Measurements from ENCODE around the gene DSCAM.

The DSCAM gene

GRCh38 chr21:40618191-40618973 is 228.6 kb downstream of the DSCAM start:
- DNase-seq = no peak

- DNase-seq = no peak
Measured at GRCh38 chr21:40616377-40616704, 230.6 kb downstream of the DSCAM start.

GRCh38 chr21:40615505-40616376 is 231.2 kb downstream of the DSCAM start:
- DNase-seq = no peak

- no peak for DNase-seq
Measured at GRCh38 chr21:40613546-40614030, 233.4 kb downstream of the DSCAM start.

GRCh38 chr21:40610345-40610744 is 236.6 kb downstream of the DSCAM start:
- no peak for DNase-seq

- DNase-seq = no peak
Measured at GRCh38 chr21:40606341-40606740, 240.6 kb downstream of the DSCAM start.

GRCh38 chr21:40605094-40605493 is 241.9 kb downstream of the DSCAM start:
- DNase-seq = no peak

- DNase-seq = no peak
Measured at GRCh38 chr21:40603774-40604173, 243.2 kb downstream of the DSCAM start.

GRCh38 chr21:40602080-40602479 is 244.9 kb downstream of the DSCAM start:
- DNase-seq = peak in 1 of 56 donors; percentile 3

- DNase-seq = no peak
Measured at GRCh38 chr21:40595806-40596205, 251.2 kb downstream of the DSCAM start.

GRCh38 chr21:40587736-40588346 is 259.1 kb downstream of the DSCAM start:
- peak in 1 of 56 donors; percentile 4 for DNase-seq

- DNase-seq = no peak
Measured at GRCh38 chr21:40586575-40586974, 260.4 kb downstream of the DSCAM start.

- DNase-seq = no peak
Measured at GRCh38 chr21:40577285-40578043, 269.5 kb downstream of the DSCAM start.

- no peak for DNase-seq
Measured at GRCh38 chr21:40575976-40576375, 271.0 kb downstream of the DSCAM start.

GRCh38 chr21:40569357-40569756 is 277.6 kb downstream of the DSCAM start:
- DNase-seq = no peak

GRCh38 chr21:40568807-40569206 is 278.2 kb downstream of the DSCAM start:
- no peak for DNase-seq

GRCh38 chr21:40567501-40567900 is 279.5 kb downstream of the DSCAM start:
- DNase-seq = no peak

- no peak for DNase-seq
Measured at GRCh38 chr21:40566486-40566885, 280.5 kb downstream of the DSCAM start.

GRCh38 chr21:40564318-40564717 is 282.6 kb downstream of the DSCAM start:
- no peak for DNase-seq

- no peak for DNase-seq
Measured at GRCh38 chr21:40563900-40564299, 283.1 kb downstream of the DSCAM start.
